ENCODE data around the gene FEN1. TPM values are rescaled to one million over a fixed set of nuclear protein-coding genes. Genes with fewer than 3 reads are reported as not detected.
A peak's percentile ranks its signal among the peaks of the same experiment; 100 is the strongest.

The FEN1 gene
- total RNA-seq, 4 donors from 2014 or later, result 11.4 to 38.1 (median 23.5) TPM

GRCh38 chr11:61795876-61796526, 3.3 kb downstream of the FEN1 start:
- intact Hi-C loops (cut with DNase I), result loop anchor here (5.0 to 10.0 kb wide), 2 partner anchors 151 to 309 kb away; no protein-coding TSS in a partner anchor
- Histone ChIP-seq H3K9me3 (no peaks in the 10 kb centered on the region), H3K27ac (no peak overlapping the region), H3K4me3 (no peak overlapping the region), H3K36me3 (peaks cover 0 to 11% (median 0%) of the 10 kb centered on the region in 3 donors), H3K27me3 (no peaks in the 10 kb centered on the region), H3K4me1 (peaks cover 12 to 35% (median 20%) of the 10 kb centered on the region in 3 donors)
- DNase-seq, result no peak
- TF ChIP-seq CTCF (IDR thresholded peaks at IDR 0.05), result no peak
- no peak for TF ChIP-seq POLR2A (IDR thresholded peaks at IDR 0.05)
- 89 to 95% methylated on average over 13 to 15 of the region's 18 CpGs for WGBS, 2 donors

- no peak for DNase-seq
- intact Hi-C loops (cut with DNase I), result loop anchor here (5.0 to 10.0 kb wide), 2 partner anchors 150 to 307 kb away; no protein-coding TSS in a partner anchor
- 32 to 33% methylated on average over 3 of the region's 3 CpGs for WGBS, 2 donors
- TF ChIP-seq CTCF (IDR thresholded peaks at IDR 0.05) (peak; percentile 78 to 91 (median 86)), POLR2A (IDR thresholded peaks at IDR 0.05) (no peak)
- Histone ChIP-seq H3K27ac (peak overlapping the region in 1 of 4 donors; percentile 9), H3K4me3 (no peak overlapping the region), H3K27me3 (no peaks in the 10 kb centered on the region), H3K36me3 (peaks cover 0 to 19% (median 0%) of the 10 kb centered on the region in 3 donors), H3K9me3 (no peaks in the 10 kb centered on the region), H3K4me1 (peaks cover 8 to 25% (median 11%) of the 10 kb centered on the region in 3 donors)
Observed at GRCh38 chr11:61797263-61797944, 4.7 kb downstream of the FEN1 start.

DNA sequence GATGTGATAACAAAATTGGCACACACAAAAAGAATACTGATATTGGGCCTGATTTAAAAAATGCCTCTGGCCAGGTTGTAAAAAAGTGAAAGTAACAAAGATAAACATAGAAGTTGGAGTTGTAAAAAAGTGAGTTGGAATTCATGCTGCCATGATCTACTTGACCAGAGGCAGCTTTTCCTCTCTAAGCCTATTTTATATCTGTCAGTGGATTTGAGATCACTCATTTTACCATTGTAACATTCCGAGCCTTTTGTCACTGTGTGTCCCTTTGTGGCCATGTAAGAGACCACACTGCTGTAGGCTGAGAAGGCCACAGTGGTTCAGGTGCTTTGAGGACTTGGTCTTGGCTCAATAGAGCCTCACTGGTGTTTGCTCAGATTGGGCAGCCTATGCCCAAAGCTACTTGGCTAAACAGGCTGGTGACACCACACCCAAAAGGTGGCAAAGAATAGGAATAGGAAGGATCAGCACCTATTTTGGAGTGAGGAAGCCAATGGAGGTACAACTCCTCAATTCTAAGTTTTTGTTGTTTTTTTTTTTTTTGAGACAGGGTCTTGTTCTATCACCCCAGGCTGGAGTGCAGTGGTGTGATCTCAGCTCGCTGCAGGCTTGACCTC, 7.1 kb downstream of the FEN1 start:
- Histone ChIP-seq H3K4me3 (no peak overlapping the region), H3K27ac (no peak overlapping the region), H3K27me3 (no peaks in the 10 kb centered on the region), H3K9me3 (no peaks in the 10 kb centered on the region), H3K36me3 (peaks cover 0 to 34% (median 0%) of the 10 kb centered on the region in 3 donors), H3K4me1 (peaks cover 0 to 11% (median 0%) of the 10 kb centered on the region in 3 donors)
- intact Hi-C loops (cut with DNase I), result loop anchor here (5.0 to 10.0 kb wide), 3 partner anchors 88 to 305 kb away; no protein-coding TSS in a partner anchor
- DNase-seq, result no peak
- WGBS, 2 donors, result 93 to 97% methylated on average over 2 of the region's 2 CpGs
- TF ChIP-seq POLR2A (IDR thresholded peaks at IDR 0.05), result no peak
- no peak for TF ChIP-seq CTCF (IDR thresholded peaks at IDR 0.05)

GRCh38 chr11:61800331-61801281, 7.9 kb downstream of the FEN1 start:
- 87 to 95% methylated on average over 3 of the region's 3 CpGs for WGBS, 2 donors
- intact Hi-C loops (cut with DNase I), result loop anchor here (5.0 kb wide), 1 partner anchor 87 kb away; no protein-coding TSS in a partner anchor

More at GRCh38 chr11:61800331-61801281, 7.9 kb downstream of the FEN1 start:
- TF ChIP-seq CTCF (IDR thresholded peaks at IDR 0.05) (no peak), POLR2A (IDR thresholded peaks at IDR 0.05) (no peak)
- Histone ChIP-seq H3K27ac (no peak overlapping the region), H3K27me3 (no peaks in the 10 kb centered on the region), H3K4me3 (no peak overlapping the region), H3K4me1 (peaks cover 0 to 11% (median 0%) of the 10 kb centered on the region in 3 donors), H3K9me3 (no peaks in the 10 kb centered on the region), H3K36me3 (peaks cover 0 to 38% (median 0%) of the 10 kb centered on the region in 3 donors)
- no peak for DNase-seq
